GM12892 (cell line): ENCODE measurements around the gene PNPLA2.

Experiments
- DNase-seq: peaks from one replicate; pipeline ENCODE4 v3.0.0; 2011; ENCODE audit not compliant: insufficient read length
- FAIRE-seq: peaks from 2 replicates; lab custom pipeline; 2011; peaks lifted over from hg19 to GRCh38; lab: Jason Lieb, UNC
- POLR2A ChIP-seq: IDR thresholded peaks from 2 replicates; pipeline ENCODE4 v1.6.1; 2011; ENCODE audit warnings: low read depth, low read length, control low read depth
- POLR2AphosphoS5 ChIP-seq: IDR thresholded peaks from 2 replicates; pipeline ENCODE4 v1.6.1; 2011; ENCODE audit warnings: low read depth, low read length, control low read depth
- TAF1 ChIP-seq: IDR thresholded peaks from 2 replicates; pipeline ENCODE4 v1.6.1; 2011; ENCODE audit warnings: low read depth, mild to moderate bottlenecking, control low read depth, low read length, borderline replicate concordance

PNPLA2 gene

DNA sequence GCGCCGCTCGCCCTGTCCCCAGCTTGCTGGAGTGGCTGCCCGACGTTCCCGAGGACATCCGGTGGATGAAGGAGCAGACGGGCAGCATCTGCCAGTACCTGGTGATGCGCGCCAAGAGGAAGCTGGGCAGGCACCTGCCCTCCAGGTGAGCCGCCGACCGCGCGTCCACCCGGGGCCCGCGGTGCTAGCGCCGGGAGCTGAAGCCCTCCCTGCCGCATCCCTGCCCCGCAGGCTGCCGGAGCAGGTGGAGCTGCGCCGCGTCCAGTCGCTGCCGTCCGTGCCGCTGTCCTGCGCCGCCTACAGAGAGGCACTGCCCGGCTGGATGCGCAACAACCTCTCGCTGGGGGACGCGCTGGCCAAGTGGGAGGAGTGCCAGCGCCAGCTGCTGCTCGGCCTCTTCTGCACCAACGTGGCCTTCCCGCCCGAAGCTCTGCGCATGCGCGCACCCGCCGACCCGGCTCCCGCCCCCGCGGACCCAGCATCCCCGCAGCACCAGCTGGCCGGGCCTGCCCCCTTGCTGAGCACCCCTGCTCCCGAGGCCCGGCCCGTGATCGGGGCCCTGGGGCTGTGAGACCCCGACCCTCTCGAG is 5.7 kb downstream of the PNPLA2 start:
- DNase-seq: no peak
- TF ChIP-seq POLR2AphosphoS5: no peak
- no peak for FAIRE-seq

DNA sequence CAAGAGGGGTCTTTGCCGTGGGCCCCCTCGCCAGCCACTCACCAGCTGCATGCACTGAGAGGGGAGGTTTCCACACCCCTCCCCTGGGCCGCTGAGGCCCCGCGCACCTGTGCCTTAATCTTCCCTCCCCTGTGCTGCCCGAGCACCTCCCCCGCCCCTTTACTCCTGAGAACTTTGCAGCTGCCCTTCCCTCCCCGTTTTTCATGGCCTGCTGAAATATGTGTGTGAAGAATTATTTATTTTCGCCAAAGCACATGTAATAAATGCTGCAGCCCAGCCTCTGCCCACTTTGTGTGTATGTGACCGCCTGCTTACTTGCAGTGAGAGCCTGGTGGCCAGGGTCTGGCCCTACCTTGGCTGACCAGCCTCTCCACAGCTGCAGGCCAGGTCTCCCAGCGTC is 6.2 kb downstream of the PNPLA2 start:
- TF ChIP-seq POLR2AphosphoS5 (no peak), POLR2A (no peak), TAF1 (no peak)
- DNase-seq (no peak), FAIRE-seq (no peak)

DNA sequence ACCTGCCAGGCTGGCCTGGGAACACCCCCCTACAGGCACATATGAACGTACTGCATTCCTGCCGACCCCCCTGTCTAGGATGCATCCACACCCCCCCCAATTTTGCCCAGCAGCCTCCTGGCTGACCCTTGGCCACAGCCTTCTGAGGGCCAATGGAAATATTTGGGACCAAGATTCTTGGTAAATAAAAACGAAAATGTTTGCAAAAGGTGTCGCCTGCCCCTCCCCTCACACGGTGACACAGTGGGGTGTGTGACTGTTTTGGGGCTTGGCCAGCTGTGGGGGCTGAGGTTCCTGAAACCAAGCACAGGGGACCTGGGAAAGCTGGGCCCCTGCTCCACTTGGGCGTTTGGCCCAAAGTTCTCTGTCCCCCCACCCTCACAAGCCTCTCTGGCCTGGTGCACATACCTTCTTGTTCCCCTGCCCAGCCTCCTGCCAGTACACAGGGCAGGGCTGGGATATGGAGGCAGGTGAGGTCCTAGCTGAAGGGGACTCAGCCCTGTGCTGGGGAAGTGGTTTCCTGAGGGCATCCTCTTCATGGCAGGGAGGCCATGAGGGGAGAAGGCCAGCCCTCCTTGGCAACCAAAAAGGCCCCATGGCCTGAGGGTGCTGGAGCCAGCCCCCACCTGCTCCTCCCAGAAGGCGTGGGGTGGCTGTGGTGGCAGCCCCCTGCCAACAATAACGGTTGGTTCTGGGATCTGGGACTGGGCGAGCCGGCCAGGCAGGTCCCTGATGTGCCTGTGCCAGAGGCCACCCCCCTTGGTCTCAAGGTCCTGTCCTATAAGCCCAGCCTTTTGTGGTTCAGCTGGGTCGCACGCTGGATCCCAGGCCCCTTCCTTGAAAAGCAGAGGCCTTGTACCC is 6.9 kb downstream of the PNPLA2 start:
- no peak for TF ChIP-seq POLR2AphosphoS5
- no peak for TF ChIP-seq POLR2A
- TF ChIP-seq TAF1: no peak
- no peak for FAIRE-seq
- DNase-seq: no peak

DNA sequence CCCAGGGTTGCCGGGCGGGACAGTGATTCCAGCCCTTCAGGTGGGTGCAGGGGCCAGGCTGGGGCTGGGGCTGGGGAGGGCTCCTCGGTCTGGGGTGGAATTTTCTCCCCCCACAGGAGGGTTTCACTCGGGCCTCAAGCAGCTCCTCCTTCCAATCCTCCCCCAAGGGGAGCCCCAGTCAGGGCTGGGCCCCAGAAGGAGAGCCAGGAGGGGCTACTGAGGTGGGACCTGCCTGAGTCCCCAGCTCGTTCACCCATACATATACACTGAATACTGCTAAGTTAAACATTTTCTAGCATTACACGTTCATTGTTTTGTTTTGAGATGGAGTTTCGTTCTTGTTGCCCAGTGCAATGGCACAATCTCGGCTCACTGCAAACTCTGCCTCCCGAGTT is 7.5 kb downstream of the PNPLA2 start:
- FAIRE-seq (peak; percentile 21), DNase-seq (no peak)
- TF ChIP-seq TAF1 (no peak), POLR2AphosphoS5 (no peak), POLR2A (no peak)

- FAIRE-seq (no peak), DNase-seq (no peak)
- no peak for TF ChIP-seq TAF1
- TF ChIP-seq POLR2AphosphoS5: no peak
- no peak for TF ChIP-seq POLR2A
These were observed 8.1 kb downstream of the PNPLA2 start for GRCh38 chr11:826836-827145.

DNA sequence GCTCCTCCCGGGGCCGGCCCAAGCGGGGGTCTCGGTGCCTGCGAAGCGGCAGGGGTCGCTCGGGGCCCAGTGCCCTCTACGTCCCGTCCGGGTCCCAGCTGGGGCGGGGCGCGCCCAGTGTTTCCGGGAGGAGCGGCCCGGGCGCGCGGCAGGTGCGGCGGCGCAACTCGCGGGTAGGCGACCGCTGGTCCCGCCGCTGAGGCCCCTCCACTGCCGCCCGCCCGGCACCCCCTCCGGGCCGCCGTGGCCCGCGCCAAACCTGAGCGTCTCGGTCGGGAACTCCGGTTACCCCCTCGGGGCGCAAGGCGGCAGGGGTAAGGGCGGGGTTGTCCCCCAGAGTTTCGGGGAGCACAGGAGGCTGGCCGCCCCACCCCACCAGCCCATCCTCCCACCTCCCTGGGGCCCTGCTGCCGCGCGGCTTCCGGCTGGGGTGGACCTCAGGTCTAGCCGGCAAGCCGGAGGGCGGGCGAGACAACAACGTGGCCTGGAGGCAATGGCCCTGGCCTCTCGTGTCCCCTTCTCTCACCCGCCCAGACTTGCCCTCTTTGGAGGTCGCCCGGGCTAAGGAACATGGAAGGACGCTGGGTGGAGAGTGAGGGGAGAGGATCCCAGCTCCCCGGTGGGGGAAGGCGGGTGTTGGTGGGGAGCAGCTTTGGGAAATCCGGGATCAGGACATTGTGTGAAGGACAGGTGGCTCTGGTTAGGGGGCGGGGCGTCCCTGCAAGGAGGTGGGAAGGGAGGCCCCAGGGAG is 8.6 kb downstream of the PNPLA2 start:
- no peak for TF ChIP-seq POLR2AphosphoS5
- TF ChIP-seq POLR2A: no peak
- TF ChIP-seq TAF1: no peak
- FAIRE-seq (peak; percentile 95), DNase-seq (peak; percentile 71)

GRCh38 chr11:827897-828192 is 9.1 kb downstream of the PNPLA2 start, which contains the start of gene CRACR2B:
CRACR2B (plus strand) TSS chr11:827919; CDS start chr11:828608, 689 bp downstream.
- TF ChIP-seq TAF1 (no peak), POLR2A (no peak), POLR2AphosphoS5 (no peak)
- DNase-seq: no peak
- FAIRE-seq: no peak

GRCh38 chr11:828506-829175 is 9.9 kb downstream of the PNPLA2 start:
- no peak for FAIRE-seq

GRCh38 chr11:829176-829846 is 10.6 kb downstream of the PNPLA2 start:
- TF ChIP-seq POLR2AphosphoS5 (no peak), TAF1 (no peak), POLR2A (no peak)
- FAIRE-seq (no peak), DNase-seq (no peak)

More at GRCh38 chr11:828506-829175, 9.9 kb downstream of the PNPLA2 start:
- no peak for TF ChIP-seq POLR2AphosphoS5
- DNase-seq: no peak

DNA sequence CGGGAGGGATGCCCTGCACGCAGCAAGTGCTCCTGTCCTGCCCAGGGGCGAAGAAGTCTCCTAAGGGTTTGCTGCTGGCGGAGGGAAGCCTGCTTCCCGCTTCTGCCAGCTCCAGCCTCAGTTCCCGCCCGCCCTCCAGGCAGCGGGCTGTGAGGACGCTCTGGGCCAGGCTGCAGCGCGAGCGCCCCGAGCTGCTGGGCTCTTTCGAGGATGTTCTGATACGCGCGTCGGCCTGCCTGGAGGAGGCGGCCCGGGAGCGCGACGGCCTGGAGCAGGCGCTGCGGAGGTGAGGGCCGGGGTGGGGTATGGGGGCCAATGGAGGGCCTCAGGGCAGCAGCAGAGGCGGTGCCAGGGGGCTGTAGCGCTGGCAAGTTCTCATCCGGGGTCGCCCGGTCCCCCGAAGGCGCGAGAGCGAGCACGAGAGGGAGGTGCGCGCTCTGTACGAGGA is 11.2 kb downstream of the PNPLA2 start:
- DNase-seq: no peak
- FAIRE-seq: no peak

GRCh38 chr11:830295-831117 is 11.8 kb downstream of the PNPLA2 start:
- FAIRE-seq: peak; percentile 95
- DNase-seq: peak; percentile 80

More for the DNA sequence above, 11.2 kb downstream of the PNPLA2 start:
- TF ChIP-seq POLR2AphosphoS5 (no peak), POLR2A (no peak), TAF1 (no peak)

More at GRCh38 chr11:830295-831117, 11.8 kb downstream of the PNPLA2 start:
- no peak for TF ChIP-seq POLR2A
- TF ChIP-seq POLR2AphosphoS5: no peak
- no peak for TF ChIP-seq TAF1
